Astrocyte of the spinal cord (primary cell): ENCODE results near the gene IL17REL.
A peak's percentile ranks its signal among the peaks of the same experiment; 100 is the strongest.

Experiments
- DNase-seq: peaks from one replicate; pipeline ENCODE4 v3.0.0; 2011; ENCODE audit warnings: low read depth, low spot score
- H3K4me3 ChIP-seq: 2 replicates; pipeline ENCODE4 v1.5.1; 2011; ENCODE audit warnings: low read depth, mild to moderate bottlenecking, low read length, moderate library complexity
- in situ Hi-C: cut with HindIII; loops from 2 replicates; pipeline ENCODE4 v1.10.0; 2017; ENCODE audit warnings: low sequenced_read_pairs
- TF ChIP-seq, protein P1 (sequence below): IDR thresholded peaks from 2 replicates; pipeline ENCODE4 v1.5.1; 2012; ENCODE audit warnings: low read depth, mild to moderate bottlenecking, low read length, inconsistent platforms

IL17REL gene

GRCh38 chr22:50031189-50032091, 18.9 kb upstream of the IL17REL start:
- no peak for DNase-seq
- TF ChIP-seq, protein P1, sequence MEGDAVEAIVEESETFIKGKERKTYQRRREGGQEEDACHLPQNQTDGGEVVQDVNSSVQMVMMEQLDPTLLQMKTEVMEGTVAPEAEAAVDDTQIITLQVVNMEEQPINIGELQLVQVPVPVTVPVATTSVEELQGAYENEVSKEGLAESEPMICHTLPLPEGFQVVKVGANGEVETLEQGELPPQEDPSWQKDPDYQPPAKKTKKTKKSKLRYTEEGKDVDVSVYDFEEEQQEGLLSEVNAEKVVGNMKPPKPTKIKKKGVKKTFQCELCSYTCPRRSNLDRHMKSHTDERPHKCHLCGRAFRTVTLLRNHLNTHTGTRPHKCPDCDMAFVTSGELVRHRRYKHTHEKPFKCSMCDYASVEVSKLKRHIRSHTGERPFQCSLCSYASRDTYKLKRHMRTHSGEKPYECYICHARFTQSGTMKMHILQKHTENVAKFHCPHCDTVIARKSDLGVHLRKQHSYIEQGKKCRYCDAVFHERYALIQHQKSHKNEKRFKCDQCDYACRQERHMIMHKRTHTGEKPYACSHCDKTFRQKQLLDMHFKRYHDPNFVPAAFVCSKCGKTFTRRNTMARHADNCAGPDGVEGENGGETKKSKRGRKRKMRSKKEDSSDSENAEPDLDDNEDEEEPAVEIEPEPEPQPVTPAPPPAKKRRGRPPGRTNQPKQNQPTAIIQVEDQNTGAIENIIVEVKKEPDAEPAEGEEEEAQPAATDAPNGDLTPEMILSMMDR: no peak
- no peak overlapping the region for H3K4me3 ChIP-seq
- in situ Hi-C loops: no loop called here

DNA sequence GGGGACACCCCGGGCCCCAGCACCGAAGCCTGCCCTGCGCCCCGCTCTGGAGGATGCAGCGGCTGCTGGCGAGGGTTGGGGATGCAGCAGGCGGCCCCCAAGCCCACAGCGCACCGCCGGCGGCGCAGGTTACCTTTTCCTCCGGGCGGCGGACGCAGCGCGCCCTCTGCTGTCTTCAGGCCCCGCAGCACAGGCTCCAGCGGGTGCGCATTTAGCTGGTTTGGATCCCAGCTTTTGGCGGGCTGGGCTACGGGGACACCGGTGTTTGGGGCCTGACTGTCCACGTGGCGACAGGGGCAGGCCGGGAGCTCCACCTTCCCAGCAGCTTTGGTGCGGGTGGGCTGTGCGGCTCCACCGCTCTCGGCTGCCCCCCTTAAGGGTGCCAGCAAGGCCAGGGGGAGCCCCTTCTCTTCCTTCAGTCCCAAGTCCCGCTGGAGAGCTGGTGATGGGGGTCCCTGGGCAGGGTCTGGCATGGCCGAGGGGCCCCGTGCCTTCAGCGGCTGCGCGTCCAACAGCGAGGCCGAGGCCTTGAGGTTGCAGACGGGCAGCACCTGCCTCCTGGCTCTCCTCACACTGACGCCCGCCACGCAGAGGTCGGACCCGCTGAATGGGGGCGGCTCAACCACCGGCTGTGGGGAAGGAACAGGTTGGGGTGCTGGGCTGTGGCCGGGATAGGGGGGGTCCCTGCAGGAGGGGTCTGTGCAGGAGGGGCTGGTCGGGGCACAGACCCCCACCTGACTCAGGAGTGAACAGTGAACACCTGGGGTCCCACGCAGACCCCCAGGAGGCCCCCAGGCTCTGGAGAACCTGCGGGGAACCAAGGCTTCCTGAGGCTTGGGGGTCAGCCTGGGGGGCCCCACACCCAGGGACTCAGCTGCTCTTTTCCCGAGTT, 18.0 kb upstream of the IL17REL start:
- DNase-seq: peak; percentile 48
- in situ Hi-C loops: no loop called here
- TF ChIP-seq, protein P1: peak; percentile 89
- no peak overlapping the region for H3K4me3 ChIP-seq

DNA sequence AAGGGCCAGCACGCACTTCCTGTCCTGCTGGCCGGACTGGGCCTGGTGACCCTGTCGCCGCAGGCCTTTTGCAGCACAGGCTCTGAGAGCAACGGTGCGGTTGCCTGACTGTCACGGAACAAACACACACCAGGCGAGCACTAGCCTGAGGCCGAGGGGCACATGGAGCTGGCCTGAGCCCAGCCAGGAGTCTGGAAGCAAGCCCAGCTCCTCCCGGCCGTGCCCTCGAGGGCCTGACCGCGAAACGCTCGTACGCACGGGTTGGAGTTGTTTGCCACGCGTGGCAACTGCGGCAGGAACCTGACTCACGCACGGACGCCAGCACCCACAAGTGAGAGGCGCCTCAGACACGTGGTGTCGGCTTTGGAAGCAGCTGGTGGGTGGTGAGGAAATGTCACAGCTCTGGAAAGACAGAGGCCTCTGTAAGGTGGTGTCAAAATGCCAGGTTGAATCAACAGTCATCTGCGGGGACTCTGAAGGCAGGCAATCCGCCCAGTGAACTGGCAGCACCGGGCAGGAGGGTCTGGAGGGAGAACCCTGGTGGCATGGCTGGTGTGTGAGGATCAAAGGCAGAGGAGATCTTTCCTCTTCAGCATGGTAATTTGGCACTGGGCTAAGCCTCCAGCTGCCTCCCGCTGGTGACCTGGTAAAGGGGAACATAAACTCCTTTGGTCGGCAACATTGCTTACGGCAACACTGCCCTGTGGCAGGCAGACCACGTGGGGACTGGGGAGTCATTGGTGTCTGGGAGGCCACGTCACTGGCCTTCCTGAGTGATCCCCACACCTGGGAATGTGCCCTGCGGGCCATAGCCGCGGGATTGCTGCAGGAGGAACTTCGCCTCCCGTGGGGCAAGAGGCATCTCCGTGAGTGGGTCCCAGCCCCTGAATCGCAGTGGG, 15.3 kb upstream of the IL17REL start:
- in situ Hi-C loops: no loop called here
- H3K4me3 ChIP-seq: no peak overlapping the region
- no peak for DNase-seq
- TF ChIP-seq, protein P1: no peak

- in situ Hi-C loops: no loop called here
- DNase-seq: no peak
- TF ChIP-seq, protein P1: no peak
- H3K4me3 ChIP-seq: no peak overlapping the region
These were observed 13.4 kb upstream of the IL17REL start for GRCh38 chr22:50025993-50026392.

GRCh38 chr22:50022171-50022819, 9.7 kb upstream of the IL17REL start:
- TF ChIP-seq, protein P1: no peak
- in situ Hi-C loops: no loop called here
- DNase-seq: no peak
- no peak overlapping the region for H3K4me3 ChIP-seq
